H1 (cell line): ENCODE results near the gene EPN3. TPM values are rescaled to one million over a fixed set of nuclear protein-coding genes. Genes with fewer than 3 reads are reported as not detected.

Experiments
- CTCF ChIA-PET: fragments of 300-600 bp; sonication (Branson Sonifier 250); formaldehyde crosslinking; loops from one replicate; lab custom pipeline; 2021; ENCODE audit not compliant: partially characterized antibody; lab: Charles Lee
- POLR2A ChIA-PET: fragments of 300-600 bp; sonication (Branson Sonifier 250); formaldehyde crosslinking; loops from one replicate; lab custom pipeline; 2021; ENCODE audit warnings: inconsistent platforms; ENCODE audit not compliant: partially characterized antibody; lab: Charles Lee
- DNase-seq, 2 experiments: peaks; one replicate each; pipeline versions ENCODE4 v3.0.0 to v3.0.0-alpha.2; 2010 to 2022; ENCODE audit warnings: low spot score in 2 of 2, low read depth in 1 of 2, mixed read lengths in 1 of 2
- FAIRE-seq: peaks from 2 replicates; lab custom pipeline; 2011; peaks lifted over from hg19 to GRCh38; lab: Jason Lieb, UNC
- H2AFZ ChIP-seq: 2 replicates; pipeline ENCODE4 v1.8.1; 2012; ENCODE audit warnings: low read length, inconsistent platforms
- H2AK5ac ChIP-seq: 2 replicates; pipeline ENCODE4 v1.6.1; 2013; ENCODE audit warnings: low read depth, low read length
- H2BK120ac ChIP-seq: replicated peaks from 2 replicates; pipeline ENCODE3; 2013; ENCODE audit warnings: low read depth, low read length, inconsistent platforms
- H2BK12ac ChIP-seq: 2 replicates; pipeline ENCODE4 v1.6.1; 2013; ENCODE audit warnings: low read depth, low read length
- H2BK15ac ChIP-seq: 2 replicates; pipeline ENCODE4 v1.6.1; 2013; ENCODE audit warnings: low read length
- H2BK20ac ChIP-seq: 2 replicates; pipeline ENCODE4 v1.6.1; 2013; ENCODE audit warnings: low read length
- H2BK5ac ChIP-seq: 2 replicates; pipeline ENCODE4 v1.6.1; 2013; ENCODE audit warnings: low read depth, low read length
- H3K14ac ChIP-seq: 2 replicates; pipeline ENCODE4 v1.6.1; 2013; ENCODE audit warnings: inconsistent platforms; ENCODE audit not compliant: insufficient read length
- H3K18ac ChIP-seq: 2 replicates; pipeline ENCODE4 v1.6.1; 2013; ENCODE audit warnings: low read length; ENCODE audit errors: extremely low read depth
- H3K23ac ChIP-seq: 2 replicates; pipeline ENCODE4 v1.6.1; 2013; ENCODE audit warnings: inconsistent platforms; ENCODE audit not compliant: insufficient read length
- H3K23me2 ChIP-seq: 2 replicates; pipeline ENCODE4 v1.6.1; 2013; ENCODE audit warnings: low read depth, low read length
- H3K27ac ChIP-seq: 2 replicates; pipeline ENCODE4 v1.6.1; 2011; ENCODE audit warnings: low read depth, low read length, inconsistent platforms
- H3K27me3 ChIP-seq, 4 experiments: replicated peaks in 1 of 4; 1 replicate in 1 of 4; 2 replicates in 3 of 4; pipeline versions ENCODE4 v1.6.1 to v1.8.1; 2011 to 2013; ENCODE audit warnings: low read length in 3 of 4, mild to moderate bottlenecking in 3 of 4, inconsistent platforms in 2 of 4, mixed read lengths in 2 of 4, moderate library complexity in 1 of 4; ENCODE audit not compliant: control insufficient read depth in 3 of 4, insufficient read depth in 3 of 4; ENCODE audit errors: extremely low read depth in 1 of 4
- H3K36me3 ChIP-seq, 4 experiments: 2 replicates each; pipeline versions ENCODE4 v1.6.1 to v1.8.1; 2011 to 2013; ENCODE audit warnings: mild to moderate bottlenecking in 4 of 4, low read length in 3 of 4, moderate library complexity in 2 of 4, control low read depth in 1 of 4, inconsistent platforms in 1 of 4; ENCODE audit not compliant: insufficient read depth in 4 of 4, control insufficient read depth in 2 of 4
- H3K4ac ChIP-seq: replicated peaks from 2 replicates; pipeline ENCODE3; 2013; ENCODE audit warnings: low read length, low read depth, mixed read lengths, inconsistent platforms; ENCODE audit not compliant: insufficient read length
- H3K4me1 ChIP-seq, 4 experiments: replicated peaks in 1 of 4; 1 replicate in 1 of 4; 2 replicates in 3 of 4; pipeline versions ENCODE4 v1.6.1 to v1.8.1; 2011 to 2013; ENCODE audit warnings: low read length in 3 of 4, inconsistent platforms in 2 of 4, mixed read lengths in 1 of 4; ENCODE audit not compliant: insufficient read depth in 4 of 4, control insufficient read depth in 3 of 4
- H3K4me2 ChIP-seq, 2 experiments: 2 replicates each; pipeline versions ENCODE4 v1.6.1 to v1.8.1; 2011 to 2013; ENCODE audit warnings: low read depth in 2 of 2, low read length in 2 of 2, control low read depth in 1 of 2, inconsistent platforms in 1 of 2, mild to moderate bottlenecking in 1 of 2; ENCODE audit not compliant: insufficient read depth in 1 of 2
- H3K4me3 ChIP-seq, 4 experiments: fragments of 200-600, 300-600 bp in 1 of 4; sonication (generic), shearing (Covaris generic), sonication (Bioruptor Twin) in 1 of 4; 2 replicates each; pipeline versions ENCODE4 v1.5.1 to v1.8.1; 2011 to 2016; ENCODE audit warnings: low read length in 4 of 4, low read depth in 3 of 4, control low read depth in 2 of 4, inconsistent platforms in 2 of 4, mild to moderate bottlenecking in 2 of 4, mixed read lengths in 1 of 4, moderate library complexity in 1 of 4; ENCODE audit not compliant: insufficient read depth in 2 of 4; ENCODE audit errors: extremely low read depth in 1 of 4
- H3K56ac ChIP-seq: replicated peaks from 2 replicates; pipeline ENCODE3; 2013; ENCODE audit warnings: low read depth, mild to moderate bottlenecking, mixed read lengths, low read length, inconsistent platforms; ENCODE audit not compliant: insufficient read length
- H3K79me1 ChIP-seq: 2 replicates; pipeline ENCODE4 v1.6.1; 2013; ENCODE audit warnings: low read depth, low read length, control low read depth
- H3K79me2 ChIP-seq, 2 experiments: 2 replicates each; pipeline versions ENCODE4 v1.6.1 to v1.8.1; 2012 to 2013; ENCODE audit warnings: low read length in 2 of 2, mild to moderate bottlenecking in 2 of 2, inconsistent platforms in 1 of 2; ENCODE audit not compliant: insufficient read depth in 2 of 2, control insufficient read depth in 1 of 2
- H3K9ac ChIP-seq, 4 experiments: replicated peaks in 1 of 4; 1 replicate in 1 of 4; 2 replicates in 3 of 4; pipeline versions ENCODE4 v1.6.1 to v1.8.1; 2011 to 2013; ENCODE audit warnings: low read depth in 3 of 4, low read length in 3 of 4, control low read depth in 2 of 4, mild to moderate bottlenecking in 2 of 4, moderate library complexity in 2 of 4, inconsistent platforms in 1 of 4; ENCODE audit errors: extremely low read depth in 1 of 4
- H3K9me3 ChIP-seq, 2 experiments: 2 replicates each; pipeline versions ENCODE4 v1.6.1 to v1.8.1; 2012 to 2013; ENCODE audit warnings: mild to moderate bottlenecking in 2 of 2, moderate library complexity in 2 of 2, control low read depth in 1 of 2, inconsistent platforms in 1 of 2, low read depth in 1 of 2, low read length in 1 of 2, mixed read lengths in 1 of 2; ENCODE audit not compliant: insufficient read depth in 2 of 2
- H4K20me1 ChIP-seq, 2 experiments: replicated peaks in 1 of 2; 2 replicates each; pipeline versions ENCODE3 to v1.8.1; 2011 to 2013; ENCODE audit warnings: inconsistent platforms in 2 of 2, low read length in 2 of 2, mild to moderate bottlenecking in 1 of 2; ENCODE audit not compliant: insufficient read depth in 2 of 2, control insufficient read depth in 1 of 2
- H4K5ac ChIP-seq: 2 replicates; pipeline ENCODE4 v1.6.1; 2013; ENCODE audit warnings: low read length, low read depth, mixed read lengths, inconsistent platforms; ENCODE audit not compliant: insufficient read length
- H4K8ac ChIP-seq: 2 replicates; pipeline ENCODE4 v1.8.0; 2013; ENCODE audit warnings: mild to moderate bottlenecking, moderate library complexity, low read length, inconsistent platforms; ENCODE audit not compliant: insufficient read depth; ENCODE audit errors: extremely low read depth
- H4K91ac ChIP-seq: replicated peaks from 2 replicates; pipeline ENCODE3; 2013; ENCODE audit warnings: low read length, mixed read lengths, inconsistent platforms; ENCODE audit not compliant: insufficient read length
- NANOG ChIP-seq: IDR thresholded peaks from 2 replicates; pipeline ENCODE4 v1.6.1; 2011; ENCODE audit warnings: low read length, low read depth, mild to moderate bottlenecking, inconsistent platforms; ENCODE audit not compliant: insufficient read depth, poor library complexity, severe bottlenecking
- POU5F1 ChIP-seq: IDR thresholded peaks from 2 replicates; pipeline ENCODE4 v1.6.1; 2011; ENCODE audit warnings: low read depth, mild to moderate bottlenecking, low read length, moderate library complexity
- TBP ChIP-seq: IDR thresholded peaks from 2 replicates; pipeline ENCODE4 v1.6.1; 2011; ENCODE audit warnings: low read depth, low read length, improper control_type of control experiment
- WGBS, 2 experiments: shearing (Covaris generic) in 1 of 2; methylation state at CpG; one replicate each; pipeline versions ENCODE4 v1.1.6 to v1.1.7; 2013 to 2015; ENCODE audit warnings: low lambda C conversion rate in 2 of 2, mixed read lengths in 2 of 2, inconsistent platforms in 1 of 2, low coverage in 1 of 2, missing lambda C conversion rate in 1 of 2; ENCODE audit not compliant: insufficient replicate concordance in 2 of 2, insufficient coverage in 1 of 2, insufficient read length in 1 of 2; ENCODE audit errors: extremely low coverage in 1 of 2, missing lambda C conversion rate in 1 of 2; 5-methylcytosine and 5-hydroxymethylcytosine counted together
- polyA plus RNA-seq, 7 experiments: library from polyadenylated mRNA; depleted of rRNA in 3 of 7; stranded (reverse) in 5 of 7; unstranded in 2 of 7; fragments of >200 nt in 5 of 7; fragments of 200-250 nt in 2 of 7; gene quantifications; 1 replicate in 5 of 7; 2 replicates in 1 of 7; 4 replicates in 1 of 7; pipeline versions ENCODE4 v1.2.1 to v1.2.3, GENCODE V29; 2011 to 2013; ENCODE audit warnings: missing spikeins in 2 of 7, mixed read lengths in 2 of 7
- total RNA-seq: library from RNA; stranded (reverse); fragmentation: NEBNext Ultra II Directional; extraction: Animal tissue kit (Norgen Biotek cat#: 25700); gene quantifications from 2 replicates; pipeline ENCODE4 v1.2.1, GENCODE V29; 2021

EPN3 gene
- total and polyA plus RNA-seq, 2 of the 8 experiments (the other 6 are each of a cell fraction or from before 2014, with no cell fraction given): 6.7 to 7.9 TPM

DNA sequence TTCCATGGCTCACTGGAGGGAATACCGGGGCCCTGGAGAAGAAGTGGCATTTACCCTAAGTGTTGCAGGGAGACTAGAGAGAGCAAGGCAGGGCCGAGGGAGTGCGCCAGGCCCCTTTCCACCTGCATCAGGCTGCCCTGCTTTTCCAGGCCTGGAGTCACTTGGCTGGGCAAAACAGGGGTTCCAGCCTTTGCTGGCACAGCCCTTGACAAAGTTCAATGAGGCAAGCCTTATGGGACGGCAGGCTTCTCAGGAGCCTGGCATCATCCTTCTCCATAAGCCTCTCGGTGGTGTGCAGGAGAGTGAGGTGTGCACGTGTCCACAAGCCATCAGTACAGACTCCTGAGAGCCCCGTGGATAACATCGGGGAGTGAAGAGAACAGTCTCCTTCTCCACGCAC, 55.0 kb downstream of the EPN3 start:
- no peak overlapping the region; the same call in 1 of the 2 replicates for H2BK15ac ChIP-seq
- H2AFZ ChIP-seq: no peak overlapping the region
- no peak overlapping the region for H3K4me2 ChIP-seq
- no peak overlapping the region for H3K4me3 ChIP-seq
- FAIRE-seq (no peak), DNase-seq (no peak)
- POLR2A ChIA-PET: no interaction called here
- H3K27ac ChIP-seq: no peak overlapping the region
- no peaks in the 10 kb centered on the region for H3K9me3 ChIP-seq
- H3K79me2 ChIP-seq: no peaks in the 10 kb centered on the region
- 0 out of 7 replicates have a peak overlapping the region, but pooled peaks of 1 of the 4 experiments have one; percentile 9 for H3K9ac ChIP-seq
- H3K4ac ChIP-seq: no peak overlapping the region
- no peaks in the 10 kb centered on the region; a peak in 1 of 7 replicates for H3K27me3 ChIP-seq
- H3K56ac ChIP-seq: no peak overlapping the region
- 83% methylated on average over 9 of the region's 9 CpGs; no CpG with 5 or more reads in 1 of the 2 experiments for WGBS, 2 experiments
- CTCF ChIA-PET: interaction anchor here (0.8 to 10.2 kb wide), 9 partner anchors 9 to 38 kb away, joined by 3 to 95 read pairs (median 4); no protein-coding TSS in a partner anchor
- H4K8ac ChIP-seq: no peak overlapping the region
- no peaks in the 10 kb centered on the region for H4K20me1 ChIP-seq
- no peak overlapping the region for H4K5ac ChIP-seq
- H3K36me3 ChIP-seq: no peaks in the 10 kb centered on the region
- no peak overlapping the region for H3K18ac ChIP-seq
- H3K23me2 ChIP-seq: no peaks in the 10 kb centered on the region
- H3K14ac ChIP-seq: no peak overlapping the region
- peaks cover 0 to 13% (median 5%) of the 10 kb centered on the region in 4 experiments; a peak in 6 of 7 replicates for H3K4me1 ChIP-seq
- H3K23ac ChIP-seq: no peak overlapping the region
- no peak overlapping the region for H4K91ac ChIP-seq
- H2BK120ac ChIP-seq: no peak overlapping the region
- H2AK5ac ChIP-seq: no peak overlapping the region
- no peak overlapping the region for H2BK5ac ChIP-seq
- no peak overlapping the region for H2BK12ac ChIP-seq
- no peaks in the 10 kb centered on the region for H3K79me1 ChIP-seq
- H2BK20ac ChIP-seq: no peak overlapping the region
- TF ChIP-seq POU5F1 (no peak), TBP (no peak), NANOG (no peak)
